GM20000 (cell line): Measurements from ENCODE around the gene GPC6.

Experiments
- DNase-seq: peaks from one replicate; pipeline ENCODE4 v3.0.0; 2012; ENCODE audit warnings: low spot score
- TF ChIP-seq, protein P1 (sequence below): IDR thresholded peaks from 2 replicates; pipeline ENCODE4 v1.5.1; 2012; ENCODE audit warnings: mild to moderate bottlenecking, control low read depth; ENCODE audit errors: extremely low read depth, missing control alignments

The GPC6 gene

DNA sequence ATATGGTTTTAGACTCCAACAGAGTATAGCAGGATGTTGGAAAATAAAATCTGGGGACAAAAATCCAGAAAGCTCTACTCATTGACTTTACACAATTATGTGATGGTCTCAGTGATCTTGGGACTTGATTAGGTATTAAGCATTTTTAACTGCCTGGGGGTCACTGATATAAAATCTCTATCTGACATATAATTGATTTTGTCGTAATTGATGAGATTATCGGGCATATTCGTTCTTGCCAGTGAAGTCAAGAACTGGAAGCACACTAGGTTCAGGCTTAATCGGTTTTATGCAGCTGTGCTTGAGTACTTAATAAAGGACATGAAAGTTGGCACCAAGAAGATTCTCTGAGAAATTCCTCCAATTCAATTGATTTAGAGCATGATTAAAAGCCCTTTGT is 862.1 kb downstream of the GPC6 start:
- no peak for DNase-seq
- TF ChIP-seq, protein P1, sequence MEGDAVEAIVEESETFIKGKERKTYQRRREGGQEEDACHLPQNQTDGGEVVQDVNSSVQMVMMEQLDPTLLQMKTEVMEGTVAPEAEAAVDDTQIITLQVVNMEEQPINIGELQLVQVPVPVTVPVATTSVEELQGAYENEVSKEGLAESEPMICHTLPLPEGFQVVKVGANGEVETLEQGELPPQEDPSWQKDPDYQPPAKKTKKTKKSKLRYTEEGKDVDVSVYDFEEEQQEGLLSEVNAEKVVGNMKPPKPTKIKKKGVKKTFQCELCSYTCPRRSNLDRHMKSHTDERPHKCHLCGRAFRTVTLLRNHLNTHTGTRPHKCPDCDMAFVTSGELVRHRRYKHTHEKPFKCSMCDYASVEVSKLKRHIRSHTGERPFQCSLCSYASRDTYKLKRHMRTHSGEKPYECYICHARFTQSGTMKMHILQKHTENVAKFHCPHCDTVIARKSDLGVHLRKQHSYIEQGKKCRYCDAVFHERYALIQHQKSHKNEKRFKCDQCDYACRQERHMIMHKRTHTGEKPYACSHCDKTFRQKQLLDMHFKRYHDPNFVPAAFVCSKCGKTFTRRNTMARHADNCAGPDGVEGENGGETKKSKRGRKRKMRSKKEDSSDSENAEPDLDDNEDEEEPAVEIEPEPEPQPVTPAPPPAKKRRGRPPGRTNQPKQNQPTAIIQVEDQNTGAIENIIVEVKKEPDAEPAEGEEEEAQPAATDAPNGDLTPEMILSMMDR, result no peak

DNA sequence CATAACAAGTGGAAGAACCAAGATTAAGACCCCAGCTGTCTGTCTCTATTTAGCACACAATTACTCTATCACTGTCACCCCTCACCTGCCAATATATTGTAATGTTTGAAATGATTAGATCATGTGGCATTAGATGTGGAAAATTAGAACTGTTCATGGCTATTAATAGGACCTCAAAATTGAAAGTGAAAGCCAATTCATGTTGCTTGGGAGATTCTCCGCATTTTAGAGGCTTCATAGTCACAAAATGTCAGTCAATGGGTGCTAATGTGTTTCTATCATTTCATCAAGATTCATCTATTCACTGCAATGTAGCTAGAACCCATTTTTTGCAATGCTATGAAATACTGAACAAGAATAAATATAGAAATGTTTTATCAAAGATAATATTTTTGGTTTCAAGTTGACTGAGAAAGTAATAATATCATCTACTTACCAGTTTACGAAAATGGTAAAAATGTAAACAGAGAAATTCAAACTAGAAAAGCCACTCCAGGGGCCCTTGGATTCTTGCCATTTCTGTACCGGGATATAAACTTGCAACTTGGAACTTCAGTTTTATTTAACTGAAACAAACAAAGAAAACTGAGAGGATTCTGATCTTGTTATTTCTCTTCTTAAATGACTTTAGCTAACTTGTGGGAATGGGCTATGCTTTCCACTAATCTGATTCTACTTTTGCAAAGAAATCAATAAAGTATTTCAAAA is 864.3 kb downstream of the GPC6 start:
- DNase-seq, result no peak
- TF ChIP-seq, protein P1, result no peak

DNA sequence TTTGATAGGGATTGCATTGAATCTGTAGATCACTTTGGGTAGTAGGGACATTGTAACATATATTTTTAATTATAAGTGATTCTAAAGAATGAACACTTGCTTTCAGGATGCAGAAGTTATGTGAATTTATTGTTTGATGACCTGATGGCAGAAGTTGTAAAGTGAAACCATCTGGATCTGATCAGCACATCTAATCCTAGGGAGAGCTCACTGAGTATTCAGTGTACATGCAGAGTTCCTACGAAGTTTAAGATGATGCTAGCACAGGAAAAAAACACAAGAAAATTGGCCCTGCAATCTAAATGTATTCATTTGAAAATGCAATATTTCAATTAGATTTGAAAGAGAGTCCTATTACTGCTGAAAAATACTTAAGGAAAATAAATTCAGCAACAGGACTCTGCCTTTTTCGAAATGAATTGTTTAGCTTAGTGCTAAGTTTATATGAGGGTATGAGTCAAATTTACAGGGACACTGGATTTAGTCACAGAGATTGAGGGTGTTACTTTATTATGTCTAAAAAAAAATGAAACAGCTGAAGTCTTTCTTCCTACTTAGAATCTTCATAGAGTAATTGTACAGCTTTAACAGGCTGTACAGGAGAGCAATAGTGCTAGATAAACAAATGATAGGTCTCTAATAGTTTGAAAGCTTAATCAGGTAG is 867.2 kb downstream of the GPC6 start:
- DNase-seq, result no peak
- TF ChIP-seq, protein P1, result no peak

DNA sequence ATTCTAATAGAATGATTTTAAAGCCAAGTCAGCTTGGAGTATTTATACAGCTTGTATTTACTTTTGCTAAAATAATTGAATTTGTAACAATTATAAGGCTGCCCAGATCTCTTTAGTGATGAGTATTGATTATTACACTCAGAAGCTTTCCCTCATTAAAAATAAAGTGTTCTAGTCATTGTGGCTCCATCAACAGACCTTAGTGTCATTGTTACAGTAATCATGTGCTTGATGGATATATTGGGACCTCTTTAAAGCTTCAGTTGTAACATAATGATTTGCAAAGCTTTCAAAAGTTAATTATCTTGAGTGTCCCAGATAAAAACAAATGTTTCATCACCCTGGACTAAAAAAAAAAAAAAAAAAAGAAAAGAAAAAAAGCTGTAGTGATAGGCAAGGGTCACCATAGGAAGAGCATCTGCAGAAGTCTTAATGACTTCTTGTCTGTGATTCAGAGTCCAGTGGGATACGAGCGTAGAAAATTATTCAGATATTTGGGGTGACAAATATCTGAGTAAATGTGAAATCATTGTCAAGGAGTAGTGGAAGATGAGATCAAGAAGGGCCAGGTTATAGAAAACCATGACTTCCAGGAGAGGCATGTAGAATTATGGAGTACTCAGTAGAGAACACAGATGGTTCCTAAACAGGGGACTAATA is 883.2 kb downstream of the GPC6 start:
- DNase-seq, result no peak
- TF ChIP-seq, protein P1, result no peak

DNA sequence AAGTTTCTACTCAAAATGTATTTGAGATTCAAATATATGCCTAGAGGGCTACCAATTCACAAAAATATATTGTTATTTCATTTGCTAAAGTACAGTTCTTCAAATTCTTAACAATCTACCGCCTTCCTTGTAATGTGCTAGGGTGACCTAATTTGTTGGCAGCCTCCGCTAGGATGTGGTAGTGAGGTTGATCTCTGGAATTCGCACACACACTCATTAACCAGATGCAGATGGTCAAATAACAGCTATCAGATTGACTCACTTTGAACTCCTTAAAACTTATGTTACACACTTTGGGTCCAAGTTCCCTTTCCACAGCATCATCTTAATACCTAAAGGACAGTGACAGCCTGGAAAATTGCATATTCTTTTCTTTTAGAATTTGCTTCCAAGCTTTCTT is 885.6 kb downstream of the GPC6 start:
- no peak for DNase-seq
- TF ChIP-seq, protein P1, result no peak

DNA sequence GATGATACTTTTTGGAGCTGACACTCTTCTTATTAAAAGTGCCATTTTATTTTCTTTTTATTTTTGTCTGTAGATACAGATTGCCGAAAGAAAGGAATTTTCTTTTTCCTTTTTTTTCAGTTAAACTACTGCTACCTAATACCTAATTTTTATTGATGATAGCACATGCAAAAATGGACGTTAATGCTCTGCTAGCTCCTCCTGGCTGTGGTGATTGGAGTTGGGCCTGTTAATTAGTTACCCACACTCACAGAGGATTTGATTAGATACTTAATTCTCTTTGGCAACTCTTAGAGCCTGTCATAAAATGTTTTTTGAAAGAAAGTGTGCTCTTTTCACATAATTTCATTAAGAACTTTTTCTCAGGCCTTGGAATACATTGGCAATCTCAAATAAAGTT is 886.1 kb downstream of the GPC6 start:
- DNase-seq, result no peak
- TF ChIP-seq, protein P1, result no peak

DNA sequence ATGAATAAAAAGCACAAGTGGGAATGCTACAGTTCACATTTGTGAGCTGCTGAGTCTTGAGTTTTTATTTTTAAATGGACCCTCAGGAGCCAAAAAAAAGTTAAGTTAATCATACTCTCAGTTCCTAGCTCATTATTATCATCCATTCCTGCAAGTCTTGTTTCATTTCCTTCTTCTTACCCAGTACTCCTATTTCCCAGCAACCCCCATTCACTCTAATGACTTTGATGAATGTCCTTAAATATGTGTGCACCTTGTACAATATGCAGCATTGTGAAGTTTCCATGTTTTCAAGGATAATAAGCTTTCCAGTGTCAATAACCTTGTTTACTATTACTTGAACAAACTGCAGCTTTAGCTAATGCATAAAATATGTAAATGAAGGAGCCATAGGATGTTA is 886.6 kb downstream of the GPC6 start:
- DNase-seq, result no peak
- TF ChIP-seq, protein P1, result no peak
